C4-2B (cell line): ENCODE data around the gene CENPN.

Experiments used
- ZFX ChIP-seq: fragments of 450-650 bp; IDR thresholded peaks from 2 replicates; pipeline ENCODE4 v1.6.1; 2017
- TF ChIP-seq, protein P1 (sequence below): fragments of 450-650 bp; conservative IDR thresholded peaks from 2 replicates; pipeline ENCODE4 v1.5.1; 2017; ENCODE audit warnings: mild to moderate bottlenecking

GRCh38 chr16:81005610-81006161 is 1.3 kb upstream of the CENPN start:
- TF ChIP-seq, protein P1, sequence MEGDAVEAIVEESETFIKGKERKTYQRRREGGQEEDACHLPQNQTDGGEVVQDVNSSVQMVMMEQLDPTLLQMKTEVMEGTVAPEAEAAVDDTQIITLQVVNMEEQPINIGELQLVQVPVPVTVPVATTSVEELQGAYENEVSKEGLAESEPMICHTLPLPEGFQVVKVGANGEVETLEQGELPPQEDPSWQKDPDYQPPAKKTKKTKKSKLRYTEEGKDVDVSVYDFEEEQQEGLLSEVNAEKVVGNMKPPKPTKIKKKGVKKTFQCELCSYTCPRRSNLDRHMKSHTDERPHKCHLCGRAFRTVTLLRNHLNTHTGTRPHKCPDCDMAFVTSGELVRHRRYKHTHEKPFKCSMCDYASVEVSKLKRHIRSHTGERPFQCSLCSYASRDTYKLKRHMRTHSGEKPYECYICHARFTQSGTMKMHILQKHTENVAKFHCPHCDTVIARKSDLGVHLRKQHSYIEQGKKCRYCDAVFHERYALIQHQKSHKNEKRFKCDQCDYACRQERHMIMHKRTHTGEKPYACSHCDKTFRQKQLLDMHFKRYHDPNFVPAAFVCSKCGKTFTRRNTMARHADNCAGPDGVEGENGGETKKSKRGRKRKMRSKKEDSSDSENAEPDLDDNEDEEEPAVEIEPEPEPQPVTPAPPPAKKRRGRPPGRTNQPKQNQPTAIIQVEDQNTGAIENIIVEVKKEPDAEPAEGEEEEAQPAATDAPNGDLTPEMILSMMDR: no peak
- no peak for TF ChIP-seq ZFX
